ENCODE data around the gene CENPVL2.
"Not testable (repeated sequence)": the region's sequence is repeated elsewhere in the genome, so short reads cannot be mapped to it uniquely, and the experiment has no call there.

The CENPVL2 gene

DNA sequence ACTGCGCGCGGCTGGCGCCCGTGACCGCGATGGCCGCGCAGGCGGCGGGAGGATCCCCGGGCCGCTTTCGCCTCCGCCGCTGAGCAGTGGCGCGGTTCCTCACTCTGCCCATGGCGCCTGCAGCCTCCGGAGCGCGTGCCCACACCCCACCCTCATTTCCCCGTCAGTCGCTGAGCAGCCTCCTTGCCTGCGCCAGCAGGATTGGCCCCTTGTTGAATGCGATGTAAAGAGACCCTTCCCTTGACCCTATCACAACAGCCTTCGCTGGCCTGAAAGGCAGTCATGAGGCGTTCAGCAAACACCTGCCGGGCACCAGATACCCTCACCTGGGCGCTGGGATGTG, at the start of gene CENPVL2:
Gene CENPVL2 (minus strand): TSS at position 112 of the 343 bp plus-strand sequence. CDS start 0 bp downstream, at position 112.
- H3K27me3 ChIP-seq; H3K27ac ChIP-seq; DNase-seq; intact Hi-C loops (cut with DNase I; ENCODE audit: low total_unique reads); H3K4me3 ChIP-seq; H3K9me3 ChIP-seq; H3K36me3 ChIP-seq; H3K4me1 ChIP-seq: not testable (repeated sequence)

DNA sequence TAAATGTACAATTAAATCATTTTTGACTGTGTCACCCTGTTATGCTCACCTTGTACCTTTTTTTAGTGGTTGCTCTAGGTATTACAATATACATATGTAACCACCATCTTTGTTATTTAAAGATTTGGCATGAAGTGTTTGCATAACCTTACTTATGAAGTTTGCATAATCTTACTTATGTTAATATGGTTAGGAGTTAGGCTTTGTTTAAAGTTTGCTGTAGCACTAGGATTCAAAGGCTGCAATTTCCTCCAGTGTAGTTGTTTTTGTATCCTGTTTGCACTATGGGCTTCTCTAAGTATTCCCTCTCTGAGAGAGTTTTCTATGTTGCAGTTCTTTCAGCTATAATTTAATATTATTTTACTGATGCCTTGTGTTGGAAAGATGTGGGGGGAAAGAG, 45.6 kb upstream of the CENPVL2 start:
- intact Hi-C loops (cut with DNase I; ENCODE audit: low total_unique reads), result no loop called here
- DNase-seq, result no peak
- no peaks in the 10 kb centered on the region for H3K27me3 ChIP-seq
- H3K36me3 ChIP-seq, result no peaks in the 10 kb centered on the region
- H3K4me3 ChIP-seq, result no peak overlapping the region
- H3K4me1 ChIP-seq, result no peaks in the 10 kb centered on the region
- no peak overlapping the region for H3K27ac ChIP-seq
- no peaks in the 10 kb centered on the region for H3K9me3 ChIP-seq
- TF ChIP-seq, protein P1, sequence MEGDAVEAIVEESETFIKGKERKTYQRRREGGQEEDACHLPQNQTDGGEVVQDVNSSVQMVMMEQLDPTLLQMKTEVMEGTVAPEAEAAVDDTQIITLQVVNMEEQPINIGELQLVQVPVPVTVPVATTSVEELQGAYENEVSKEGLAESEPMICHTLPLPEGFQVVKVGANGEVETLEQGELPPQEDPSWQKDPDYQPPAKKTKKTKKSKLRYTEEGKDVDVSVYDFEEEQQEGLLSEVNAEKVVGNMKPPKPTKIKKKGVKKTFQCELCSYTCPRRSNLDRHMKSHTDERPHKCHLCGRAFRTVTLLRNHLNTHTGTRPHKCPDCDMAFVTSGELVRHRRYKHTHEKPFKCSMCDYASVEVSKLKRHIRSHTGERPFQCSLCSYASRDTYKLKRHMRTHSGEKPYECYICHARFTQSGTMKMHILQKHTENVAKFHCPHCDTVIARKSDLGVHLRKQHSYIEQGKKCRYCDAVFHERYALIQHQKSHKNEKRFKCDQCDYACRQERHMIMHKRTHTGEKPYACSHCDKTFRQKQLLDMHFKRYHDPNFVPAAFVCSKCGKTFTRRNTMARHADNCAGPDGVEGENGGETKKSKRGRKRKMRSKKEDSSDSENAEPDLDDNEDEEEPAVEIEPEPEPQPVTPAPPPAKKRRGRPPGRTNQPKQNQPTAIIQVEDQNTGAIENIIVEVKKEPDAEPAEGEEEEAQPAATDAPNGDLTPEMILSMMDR (IDR thresholded peaks at IDR 0.05), result no peak

DNA sequence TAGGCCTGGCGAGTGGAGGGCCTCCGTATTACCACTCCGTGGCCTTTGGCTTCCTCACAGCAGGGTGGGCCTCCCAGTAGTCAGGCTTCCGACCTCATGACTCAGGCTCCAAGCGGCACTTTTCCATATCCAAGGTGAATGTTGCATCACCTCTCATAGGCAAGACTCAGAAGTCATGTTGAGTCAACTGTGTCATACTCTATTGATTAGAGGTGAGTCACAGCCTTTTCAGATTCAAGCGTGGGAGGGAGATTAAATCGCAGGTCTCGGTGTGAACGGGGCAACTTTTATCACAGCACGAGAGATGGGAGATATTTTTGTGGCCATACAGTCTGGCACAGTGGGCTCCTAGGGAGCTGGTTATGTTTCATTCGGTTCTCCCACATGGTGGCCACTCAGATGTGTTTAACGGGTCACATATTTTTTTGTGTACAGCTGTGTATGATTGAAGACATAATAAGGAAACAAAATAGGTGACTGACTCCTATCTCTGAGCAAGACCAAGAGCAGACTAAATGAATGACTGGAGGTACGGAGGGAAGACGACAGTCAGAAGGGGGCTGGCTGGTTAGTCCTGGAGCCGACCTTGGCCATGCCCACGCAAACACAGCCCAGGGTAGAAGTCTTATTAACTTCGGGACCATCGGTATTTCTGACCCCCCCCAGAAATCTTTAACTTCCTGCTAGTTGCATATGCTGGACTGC, 30.5 kb upstream of the CENPVL2 start:
- intact Hi-C loops (cut with DNase I; ENCODE audit: low total_unique reads); H3K4me3 ChIP-seq; H3K9me3 ChIP-seq; H3K4me1 ChIP-seq; H3K36me3 ChIP-seq; DNase-seq; H3K27me3 ChIP-seq; H3K27ac ChIP-seq: not testable (repeated sequence)

DNA sequence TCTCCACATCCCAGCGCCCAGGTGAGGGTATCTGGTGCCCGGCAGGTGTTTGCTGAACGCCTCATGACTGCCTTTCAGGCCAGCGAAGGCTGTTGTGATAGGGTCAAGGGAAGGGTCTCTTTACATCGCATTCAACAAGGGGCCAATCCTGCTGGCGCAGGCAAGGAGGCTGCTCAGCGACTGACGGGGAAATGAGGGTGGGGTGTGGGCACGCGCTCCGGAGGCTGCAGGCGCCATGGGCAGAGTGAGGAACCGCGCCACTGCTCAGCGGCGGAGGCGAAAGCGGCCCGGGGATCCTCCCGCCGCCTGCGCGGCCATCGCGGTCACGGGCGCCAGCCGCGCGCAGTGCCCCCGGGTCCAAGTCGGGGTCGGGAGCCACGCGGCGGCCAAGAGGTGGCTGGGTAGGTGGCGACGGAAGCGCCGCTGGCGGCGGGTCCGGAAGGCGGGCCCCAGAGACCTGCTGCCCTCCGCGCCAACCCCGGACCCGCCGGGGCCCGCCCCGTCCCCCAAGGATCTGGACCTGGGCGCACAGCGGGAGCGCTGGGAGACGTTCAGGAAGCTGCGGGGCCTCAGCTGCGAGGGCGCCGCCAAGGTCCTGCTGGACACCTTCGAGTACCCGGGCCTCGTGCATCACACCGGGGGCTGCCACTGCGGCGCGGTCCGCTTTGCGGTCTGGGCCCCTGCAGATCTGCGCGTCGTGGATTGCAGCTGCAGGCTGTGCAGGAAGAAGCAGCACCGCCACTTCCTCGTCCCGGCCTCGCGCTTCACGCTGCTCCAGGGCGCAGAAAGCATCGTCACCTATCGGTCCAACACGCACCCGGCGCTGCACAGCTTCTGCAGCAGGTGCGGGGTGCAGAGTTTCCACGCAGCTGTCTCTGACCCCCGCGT, 27.9 kb upstream of the CENPVL2 start, which contains the start of gene CENPVL1:
Gene CENPVL1 (plus strand): TSS at position 236 of the 888 bp plus-strand sequence. CDS start 0 bp downstream, at position 236.
- H3K27me3 ChIP-seq; H3K4me3 ChIP-seq; H3K36me3 ChIP-seq; H3K4me1 ChIP-seq; H3K27ac ChIP-seq; intact Hi-C loops (cut with DNase I; ENCODE audit: low total_unique reads); DNase-seq; H3K9me3 ChIP-seq: not testable (repeated sequence)

DNA sequence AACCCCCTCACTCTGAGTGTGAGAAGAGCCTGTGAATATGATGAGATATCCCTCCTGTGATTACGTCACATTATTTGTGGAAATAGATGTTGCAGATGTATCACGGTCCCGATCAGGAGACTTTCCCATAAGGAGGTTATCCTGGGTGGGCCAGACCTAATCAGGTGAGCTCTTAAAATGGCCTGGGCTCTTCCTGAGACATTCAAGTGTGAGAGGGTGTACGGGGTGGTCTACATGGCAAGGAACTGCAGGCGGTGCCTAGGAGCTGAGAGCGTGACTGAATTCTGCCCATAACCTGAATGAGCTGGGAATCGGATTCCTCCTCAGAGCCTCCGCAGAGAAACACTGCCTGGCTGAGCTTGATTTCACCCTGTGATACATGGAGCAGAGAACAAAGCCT, 14.8 kb upstream of the CENPVL2 start:
- intact Hi-C loops (cut with DNase I; ENCODE audit: low total_unique reads), result no loop called here
- no peak for DNase-seq
- no peaks in the 10 kb centered on the region for H3K9me3 ChIP-seq
- H3K36me3 ChIP-seq, result no peaks in the 10 kb centered on the region
- no peaks in the 10 kb centered on the region for H3K4me1 ChIP-seq
- H3K27ac ChIP-seq, result no peak overlapping the region
- H3K4me3 ChIP-seq, result no peak overlapping the region
- TF ChIP-seq, protein P1 (IDR thresholded peaks at IDR 0.05), result no peak
- no peaks in the 10 kb centered on the region for H3K27me3 ChIP-seq

DNA sequence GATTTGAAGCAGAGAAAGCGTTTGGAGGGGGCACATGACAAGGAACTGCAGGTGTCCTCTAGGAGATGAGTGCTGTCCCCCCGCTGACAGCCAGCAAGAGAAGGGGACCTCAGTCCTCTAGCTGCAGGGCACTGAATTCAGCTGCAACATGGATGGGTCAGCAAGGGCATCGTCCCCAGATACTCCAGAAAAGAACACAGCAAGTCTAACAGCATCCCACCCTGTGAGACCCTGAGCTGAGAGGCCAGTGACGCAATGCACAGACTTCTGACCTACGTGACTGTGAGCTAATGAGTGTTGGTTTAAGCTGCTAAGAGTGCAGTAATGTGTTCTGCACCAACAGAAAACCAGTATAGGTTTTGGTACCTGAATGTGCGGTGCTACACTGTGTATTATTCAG, 11.6 kb upstream of the CENPVL2 start:
- intact Hi-C loops (cut with DNase I; ENCODE audit: low total_unique reads), result no loop called here
- no peak for DNase-seq
- Histone ChIP-seq H3K9me3 (no peaks in the 10 kb centered on the region), H3K4me3 (no peak overlapping the region), H3K27me3 (no peaks in the 10 kb centered on the region), H3K4me1 (no peaks in the 10 kb centered on the region), H3K27ac (no peak overlapping the region), H3K36me3 (no peaks in the 10 kb centered on the region)
- TF ChIP-seq, protein P1 (IDR thresholded peaks at IDR 0.05), result no peak

DNA sequence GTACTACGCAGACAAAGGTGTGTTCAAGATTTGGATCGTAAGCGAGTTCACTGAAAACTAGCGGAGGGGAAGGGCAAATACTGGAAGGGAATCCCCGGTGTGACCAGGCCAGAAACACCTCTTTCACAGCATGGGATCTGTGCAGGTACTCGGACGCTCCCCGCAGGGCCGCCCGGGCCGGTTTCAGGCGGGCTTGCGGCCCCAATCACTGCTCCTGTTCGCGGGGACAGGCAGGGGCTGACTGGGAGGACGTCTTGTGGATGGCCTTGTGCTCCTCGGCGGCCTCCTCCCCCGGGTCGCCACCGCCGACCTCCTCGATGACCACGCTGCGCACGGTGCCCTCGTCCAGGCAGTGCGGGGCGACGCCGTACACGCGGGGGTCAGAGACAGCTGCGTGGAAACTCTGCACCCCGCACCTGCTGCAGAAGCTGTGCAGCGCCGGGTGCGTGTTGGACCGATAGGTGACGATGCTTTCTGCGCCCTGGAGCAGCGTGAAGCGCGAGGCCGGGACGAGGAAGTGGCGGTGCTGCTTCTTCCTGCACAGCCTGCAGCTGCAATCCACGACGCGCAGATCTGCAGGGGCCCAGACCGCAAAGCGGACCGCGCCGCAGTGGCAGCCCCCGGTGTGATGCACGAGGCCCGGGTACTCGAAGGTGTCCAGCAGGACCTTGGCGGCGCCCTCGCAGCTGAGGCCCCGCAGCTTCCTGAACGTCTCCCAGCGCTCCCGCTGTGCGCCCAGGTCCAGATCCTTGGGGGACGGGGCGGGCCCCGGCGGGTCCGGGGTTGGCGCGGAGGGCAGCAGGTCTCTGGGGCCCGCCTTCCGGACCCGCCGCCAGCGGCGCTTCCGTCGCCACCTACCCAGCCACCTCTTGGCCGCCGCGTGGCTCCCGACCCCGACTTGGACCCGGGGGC, 567 bp downstream of the CENPVL2 start:
- DNase-seq; H3K4me1 ChIP-seq; H3K9me3 ChIP-seq; H3K27me3 ChIP-seq; H3K27ac ChIP-seq; intact Hi-C loops (cut with DNase I; ENCODE audit: low total_unique reads); H3K4me3 ChIP-seq; H3K36me3 ChIP-seq: not testable (repeated sequence)

DNA sequence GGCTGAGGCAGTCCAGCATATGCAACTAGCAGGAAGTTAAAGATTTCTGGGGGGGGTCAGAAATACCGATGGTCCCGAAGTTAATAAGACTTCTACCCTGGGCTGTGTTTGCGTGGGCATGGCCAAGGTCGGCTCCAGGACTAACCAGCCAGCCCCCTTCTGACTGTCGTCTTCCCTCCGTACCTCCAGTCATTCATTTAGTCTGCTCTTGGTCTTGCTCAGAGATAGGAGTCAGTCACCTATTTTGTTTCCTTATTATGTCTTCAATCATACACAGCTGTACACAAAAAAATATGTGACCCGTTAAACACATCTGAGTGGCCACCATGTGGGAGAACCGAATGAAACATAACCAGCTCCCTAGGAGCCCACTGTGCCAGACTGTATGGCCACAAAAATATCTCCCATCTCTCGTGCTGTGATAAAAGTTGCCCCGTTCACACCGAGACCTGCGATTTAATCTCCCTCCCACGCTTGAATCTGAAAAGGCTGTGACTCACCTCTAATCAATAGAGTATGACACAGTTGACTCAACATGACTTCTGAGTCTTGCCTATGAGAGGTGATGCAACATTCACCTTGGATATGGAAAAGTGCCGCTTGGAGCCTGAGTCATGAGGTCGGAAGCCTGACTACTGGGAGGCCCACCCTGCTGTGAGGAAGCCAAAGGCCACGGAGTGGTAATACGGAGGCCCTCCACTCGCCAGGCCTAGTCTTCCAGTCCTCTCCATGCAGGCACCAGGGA, 2.8 kb downstream of the CENPVL2 start:
- H3K36me3 ChIP-seq; DNase-seq; H3K27ac ChIP-seq; H3K4me3 ChIP-seq; H3K4me1 ChIP-seq; H3K9me3 ChIP-seq; intact Hi-C loops (cut with DNase I; ENCODE audit: low total_unique reads); H3K27me3 ChIP-seq: not testable (repeated sequence)
